Activated naive CD8-positive, alpha-beta T cell treated with anti-CD3 and anti-CD28 coated beads for 36 hours (primary cell): Measurements from ENCODE around the gene RAD51AP1. TPM values are rescaled to one million over a fixed set of nuclear protein-coding genes. Genes with fewer than 3 reads are reported as not detected.

ENCODE experiments used
- DNase-seq: peaks from one replicate; pipeline ENCODE4 v3.0.0; 2021
- H3K27ac Mint-ChIP-seq: one replicate; pipeline ENCODE4 v1.8.0; 2022; ENCODE audit warnings: mild to moderate bottlenecking, moderate library complexity, mixed read lengths
- H3K27me3 Mint-ChIP-seq: one replicate; pipeline ENCODE4 v1.8.0; 2022; ENCODE audit warnings: mild to moderate bottlenecking, mixed read lengths
- H3K36me3 Mint-ChIP-seq: one replicate; pipeline ENCODE4 v1.8.0; 2021; ENCODE audit warnings: mild to moderate bottlenecking, mixed read lengths
- H3K4me1 Mint-ChIP-seq: one replicate; pipeline ENCODE4 v1.8.0; 2021; ENCODE audit warnings: mixed read lengths
- H3K4me3 Mint-ChIP-seq: one replicate; pipeline ENCODE4 v1.8.0; 2022; ENCODE audit warnings: mild to moderate bottlenecking, moderate library complexity, mixed read lengths
- H3K9me3 Mint-ChIP-seq: one replicate; pipeline ENCODE4 v1.8.0; 2022; ENCODE audit warnings: mixed read lengths
- total RNA-seq, 2 experiments: library from RNA; stranded (reverse); gene quantifications; one replicate each; pipeline ENCODE4 v1.2.3, GENCODE V29; 2021

RAD51AP1 gene
- total RNA-seq, 2 experiments from 2014 or later, result 52.4 to 52.7 TPM

DNA sequence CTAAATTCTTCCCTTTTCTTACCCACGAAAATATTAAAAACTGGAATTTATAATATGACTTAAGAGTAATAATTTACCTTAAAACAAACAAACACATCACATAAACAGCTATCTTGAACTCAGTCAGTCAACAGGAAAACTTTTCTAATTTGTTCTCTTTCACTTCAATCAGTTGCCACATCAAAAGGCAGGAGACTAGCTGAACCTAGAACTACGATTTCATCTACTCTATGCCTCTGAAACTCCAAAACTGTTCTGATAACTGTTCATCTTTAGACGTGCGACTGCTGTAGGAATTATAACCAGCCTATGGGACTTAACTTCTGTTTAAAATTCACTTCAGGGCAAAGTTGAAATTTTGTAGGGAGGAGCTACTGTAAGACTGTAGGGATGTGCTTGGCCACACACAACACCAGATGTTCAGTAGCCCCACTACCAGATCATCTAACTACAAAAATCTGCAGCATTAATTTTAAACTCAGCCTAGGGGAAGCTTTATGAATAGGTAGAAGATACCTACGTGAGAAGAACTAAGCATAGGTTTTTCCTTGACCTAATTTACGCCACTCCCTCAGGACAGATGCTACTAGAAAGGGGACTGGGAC lies 7.6 kb upstream of the RAD51AP1 start:
- Mint-ChIP-seq H3K27me3 (no peaks in the 10 kb centered on the region), H3K27ac (no peak overlapping the region), H3K36me3 (peaks cover 1% of the 10 kb centered on the region), H3K4me1 (peaks cover 3% of the 10 kb centered on the region), H3K9me3 (no peaks in the 10 kb centered on the region), H3K4me3 (no peak overlapping the region)
- DNase-seq, result no peak

DNA sequence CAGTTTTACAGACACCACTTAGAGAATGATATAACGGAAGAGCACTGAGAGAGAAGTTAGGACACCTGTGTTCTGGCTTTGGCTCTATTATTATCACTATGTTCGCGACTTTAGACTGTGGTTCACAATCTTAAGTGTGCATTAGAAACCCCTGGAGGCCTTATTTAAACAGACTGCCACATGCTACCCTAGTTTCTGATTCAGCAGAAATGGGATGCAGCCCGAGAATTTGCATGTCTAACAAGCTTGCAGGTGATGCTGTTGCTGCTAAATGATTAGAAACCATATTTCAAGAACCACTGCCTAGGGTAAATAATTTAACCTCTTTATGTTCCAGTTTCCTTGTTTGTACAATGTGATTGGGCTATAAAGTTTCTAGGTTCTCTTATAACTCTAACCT lies 3.6 kb upstream of the RAD51AP1 start:
- Mint-ChIP-seq H3K4me3 (no peak overlapping the region), H3K9me3 (no peaks in the 10 kb centered on the region), H3K27me3 (peaks cover 3% of the 10 kb centered on the region), H3K4me1 (peaks cover 22% of the 10 kb centered on the region), H3K27ac (no peak overlapping the region), H3K36me3 (no peaks in the 10 kb centered on the region)
- no peak for DNase-seq

DNA sequence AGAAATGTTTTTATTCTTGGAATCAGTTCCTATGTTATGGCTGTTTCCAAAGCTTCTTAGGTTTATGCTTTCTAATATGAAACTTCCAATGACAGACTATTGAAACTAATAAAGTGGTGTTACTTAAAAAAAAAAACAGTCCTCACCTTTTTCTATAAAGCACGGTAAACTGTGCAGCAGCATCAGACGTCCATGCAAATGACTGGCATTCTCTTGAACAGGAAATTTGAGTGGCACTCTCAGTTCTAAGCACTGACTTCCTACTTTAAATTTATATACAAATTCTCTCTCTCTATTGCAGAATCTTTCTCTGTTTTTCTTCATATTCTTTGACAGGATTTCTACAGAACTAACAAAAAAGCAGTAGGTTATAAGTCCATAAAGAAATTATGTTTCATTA lies 2.8 kb upstream of the RAD51AP1 start:
- DNase-seq, result no peak
- Mint-ChIP-seq H3K4me1 (peaks cover 21% of the 10 kb centered on the region), H3K9me3 (no peaks in the 10 kb centered on the region), H3K27ac (no peak overlapping the region), H3K36me3 (no peaks in the 10 kb centered on the region), H3K27me3 (peaks cover 3% of the 10 kb centered on the region), H3K4me3 (no peak overlapping the region)

DNA sequence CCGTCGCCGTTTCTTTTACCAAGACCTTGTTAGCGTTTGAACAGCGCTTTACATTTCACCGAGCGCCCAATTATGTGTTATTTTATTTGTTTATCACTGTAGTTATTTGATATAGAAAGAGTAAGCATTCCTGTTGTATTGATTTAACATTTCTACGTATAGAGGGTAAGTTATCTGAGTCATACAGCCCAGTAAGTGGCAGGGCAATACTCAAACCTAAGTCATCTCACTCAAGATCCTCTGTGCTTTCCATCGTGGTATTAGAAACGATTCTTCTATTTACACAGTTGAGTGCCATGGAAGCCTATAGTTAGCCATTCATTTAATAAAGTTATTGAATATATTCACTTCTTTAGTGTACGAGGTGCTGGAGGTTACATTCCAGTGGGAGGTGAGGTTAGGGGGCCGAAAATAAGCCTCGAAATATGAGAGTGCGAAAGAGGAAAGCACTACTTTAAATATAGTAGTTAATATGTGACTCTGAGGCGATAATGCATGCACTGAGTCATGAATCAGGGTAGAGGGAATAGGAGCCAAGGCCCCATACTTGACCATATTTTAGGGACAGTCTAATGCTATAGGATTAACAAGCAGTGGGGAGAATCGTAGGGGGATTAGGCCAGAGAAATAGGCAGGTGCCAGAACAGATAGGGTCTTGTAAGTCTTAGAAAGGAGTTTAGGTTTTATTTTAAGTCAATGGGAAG lies 629 bp downstream of the RAD51AP1 start:
- H3K9me3 Mint-ChIP-seq, result no peaks in the 10 kb centered on the region
- H3K27ac Mint-ChIP-seq, result peak overlapping the region; percentile 95
- peaks cover 21% of the 10 kb centered on the region for H3K4me1 Mint-ChIP-seq
- H3K27me3 Mint-ChIP-seq, result peaks cover 3% of the 10 kb centered on the region
- peaks cover 8% of the 10 kb centered on the region for H3K36me3 Mint-ChIP-seq
- no peak for DNase-seq
- peak overlapping the region; percentile 94 for H3K4me3 Mint-ChIP-seq

DNA sequence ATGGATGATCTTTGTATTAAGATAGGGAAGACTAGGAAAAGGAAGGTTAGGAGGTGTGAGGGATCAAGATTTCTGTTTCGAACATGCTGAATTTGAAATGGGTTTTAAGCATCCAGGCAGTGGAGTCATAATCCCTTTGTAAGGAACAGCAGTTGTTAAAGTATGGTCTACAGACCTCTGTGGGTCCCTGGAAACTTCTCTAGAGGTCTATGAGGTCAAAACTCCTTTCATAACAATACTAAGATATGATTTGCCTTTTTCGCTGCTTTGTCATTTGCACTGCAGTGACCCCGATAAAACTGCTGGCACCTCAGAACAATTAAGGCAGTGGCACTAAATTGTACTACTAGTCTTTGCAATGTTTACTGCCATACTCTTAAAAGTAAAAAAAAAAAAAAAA lies 1.5 kb downstream of the RAD51AP1 start:
- H3K27ac Mint-ChIP-seq, result no peak overlapping the region
- peaks cover 14% of the 10 kb centered on the region for H3K36me3 Mint-ChIP-seq
- H3K9me3 Mint-ChIP-seq, result no peaks in the 10 kb centered on the region

DNA sequence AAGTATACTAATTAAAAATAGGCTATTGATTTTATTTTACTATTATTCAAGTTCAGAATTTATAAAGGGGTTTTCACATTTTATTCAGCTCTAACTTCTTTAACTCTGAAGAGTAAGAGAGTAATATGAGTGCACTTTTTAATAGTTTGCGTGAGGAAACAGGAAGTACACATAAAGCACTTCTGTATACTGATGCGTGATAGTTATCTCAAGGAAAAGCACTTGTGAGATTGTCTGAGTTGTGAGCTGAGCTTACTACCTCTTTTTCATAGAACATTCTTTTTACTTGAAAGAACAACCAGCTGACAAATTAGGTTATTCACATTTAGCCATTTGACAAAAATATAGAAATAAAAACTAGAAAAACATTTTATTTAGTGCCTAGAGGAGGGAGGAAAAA lies 1.9 kb downstream of the RAD51AP1 start:
- H3K4me1 Mint-ChIP-seq, result peaks cover 21% of the 10 kb centered on the region
- no peak for DNase-seq
- H3K4me3 Mint-ChIP-seq, result no peak overlapping the region
- H3K9me3 Mint-ChIP-seq, result no peaks in the 10 kb centered on the region
- H3K27me3 Mint-ChIP-seq, result peaks cover 3% of the 10 kb centered on the region
- no peak overlapping the region for H3K27ac Mint-ChIP-seq
- H3K36me3 Mint-ChIP-seq, result peaks cover 15% of the 10 kb centered on the region

More for the DNA sequence above, 1.5 kb downstream of the RAD51AP1 start:
- DNase-seq, result no peak
- Mint-ChIP-seq H3K4me3 (peak overlapping the region; percentile 94), H3K27me3 (peaks cover 3% of the 10 kb centered on the region), H3K4me1 (peaks cover 21% of the 10 kb centered on the region)

DNA sequence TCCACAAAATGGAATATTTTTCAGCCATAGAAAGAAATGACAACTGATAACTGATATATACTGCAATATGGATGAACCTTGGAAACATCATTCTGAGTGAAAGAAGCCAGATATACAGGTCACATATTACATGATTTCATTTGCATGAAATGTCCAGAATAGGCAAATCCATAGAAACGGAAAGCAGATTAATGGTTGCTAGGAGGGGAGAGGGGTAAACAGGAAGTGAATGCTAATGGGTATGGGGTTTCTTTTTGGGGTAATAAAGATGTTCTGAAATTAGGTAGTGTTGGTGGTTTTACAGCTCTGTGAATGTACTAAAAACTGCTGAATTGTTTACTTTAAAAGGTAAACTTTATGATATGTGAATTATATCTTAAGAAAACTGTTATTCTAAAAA lies 6.5 kb downstream of the RAD51AP1 start:
- Mint-ChIP-seq H3K4me1 (peaks cover under 1% of the 10 kb centered on the region), H3K9me3 (no peaks in the 10 kb centered on the region), H3K27ac (no peak overlapping the region), H3K36me3 (peaks cover 31% of the 10 kb centered on the region), H3K27me3 (no peaks in the 10 kb centered on the region), H3K4me3 (no peak overlapping the region)
- no peak for DNase-seq

DNA sequence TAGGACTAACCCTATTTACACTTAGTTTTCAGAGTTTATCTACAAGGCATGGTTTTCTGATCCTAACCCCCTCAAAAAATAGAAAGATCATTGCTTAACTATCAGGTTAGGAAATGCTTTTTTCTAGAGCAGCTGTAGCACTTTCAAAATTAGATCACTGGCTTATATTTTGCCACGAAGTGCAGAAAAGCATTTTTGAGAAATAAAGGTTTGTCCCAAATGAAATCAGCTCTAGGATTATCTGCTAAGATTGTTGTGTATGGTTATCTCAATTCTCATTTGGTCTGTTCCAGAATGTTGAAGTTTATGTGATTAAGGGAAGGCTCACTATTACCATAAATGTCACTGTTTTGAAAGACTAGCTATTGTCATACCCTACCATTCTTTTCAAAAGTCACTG lies 13.5 kb downstream of the RAD51AP1 start:
- no peak for DNase-seq
- Mint-ChIP-seq H3K27me3 (no peaks in the 10 kb centered on the region), H3K27ac (no peak overlapping the region), H3K9me3 (no peaks in the 10 kb centered on the region), H3K4me3 (no peak overlapping the region), H3K36me3 (peaks cover 23% of the 10 kb centered on the region), H3K4me1 (no peaks in the 10 kb centered on the region)

DNA sequence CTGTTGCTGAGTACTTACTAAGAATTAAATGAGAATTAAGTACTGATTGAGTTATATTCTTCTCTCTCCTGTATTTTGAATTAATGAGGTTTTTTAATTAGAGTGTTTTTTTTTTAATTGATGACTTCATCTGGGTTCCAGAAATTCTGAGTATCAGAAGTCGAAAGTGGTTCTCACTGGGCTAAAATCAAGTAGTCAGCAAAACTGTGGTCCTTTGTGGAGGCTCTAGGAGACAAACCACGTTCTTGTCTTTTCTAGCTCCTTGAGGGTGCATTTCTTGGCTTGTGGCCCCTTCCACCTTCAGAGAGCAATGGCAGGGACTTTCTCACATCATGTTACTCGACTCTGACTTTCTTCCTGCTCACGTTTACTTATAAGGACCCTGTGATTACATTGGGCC lies 15.3 kb downstream of the RAD51AP1 start:
- Mint-ChIP-seq H3K4me3 (no peak overlapping the region), H3K36me3 (peaks cover 17% of the 10 kb centered on the region), H3K27ac (no peak overlapping the region), H3K9me3 (no peaks in the 10 kb centered on the region), H3K4me1 (no peaks in the 10 kb centered on the region), H3K27me3 (no peaks in the 10 kb centered on the region)
- no peak for DNase-seq

DNA sequence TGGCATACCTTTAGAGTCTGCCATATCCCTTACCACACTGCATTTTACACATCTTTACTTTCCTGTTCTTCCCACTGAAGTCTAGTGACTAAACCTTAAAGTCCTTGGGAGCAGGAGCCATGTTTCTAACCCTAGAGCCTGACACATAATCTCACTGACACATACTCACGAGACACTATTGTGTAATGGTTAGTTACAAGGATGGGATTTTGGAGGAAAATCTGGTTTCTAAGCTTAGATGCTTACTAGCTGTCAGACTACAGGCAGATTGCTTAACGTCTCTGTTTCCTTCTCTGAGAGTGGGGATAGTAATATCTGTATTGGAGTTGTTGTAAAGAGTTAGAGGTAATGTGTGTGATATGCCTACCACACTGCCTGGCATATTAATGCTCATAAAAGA lies 17.1 kb downstream of the RAD51AP1 start:
- H3K4me3 Mint-ChIP-seq, result no peak overlapping the region
- H3K36me3 Mint-ChIP-seq, result peaks cover 9% of the 10 kb centered on the region
- H3K27ac Mint-ChIP-seq, result no peak overlapping the region
- H3K27me3 Mint-ChIP-seq, result no peaks in the 10 kb centered on the region
- DNase-seq, result no peak
- H3K9me3 Mint-ChIP-seq, result no peaks in the 10 kb centered on the region
- no peaks in the 10 kb centered on the region for H3K4me1 Mint-ChIP-seq

DNA sequence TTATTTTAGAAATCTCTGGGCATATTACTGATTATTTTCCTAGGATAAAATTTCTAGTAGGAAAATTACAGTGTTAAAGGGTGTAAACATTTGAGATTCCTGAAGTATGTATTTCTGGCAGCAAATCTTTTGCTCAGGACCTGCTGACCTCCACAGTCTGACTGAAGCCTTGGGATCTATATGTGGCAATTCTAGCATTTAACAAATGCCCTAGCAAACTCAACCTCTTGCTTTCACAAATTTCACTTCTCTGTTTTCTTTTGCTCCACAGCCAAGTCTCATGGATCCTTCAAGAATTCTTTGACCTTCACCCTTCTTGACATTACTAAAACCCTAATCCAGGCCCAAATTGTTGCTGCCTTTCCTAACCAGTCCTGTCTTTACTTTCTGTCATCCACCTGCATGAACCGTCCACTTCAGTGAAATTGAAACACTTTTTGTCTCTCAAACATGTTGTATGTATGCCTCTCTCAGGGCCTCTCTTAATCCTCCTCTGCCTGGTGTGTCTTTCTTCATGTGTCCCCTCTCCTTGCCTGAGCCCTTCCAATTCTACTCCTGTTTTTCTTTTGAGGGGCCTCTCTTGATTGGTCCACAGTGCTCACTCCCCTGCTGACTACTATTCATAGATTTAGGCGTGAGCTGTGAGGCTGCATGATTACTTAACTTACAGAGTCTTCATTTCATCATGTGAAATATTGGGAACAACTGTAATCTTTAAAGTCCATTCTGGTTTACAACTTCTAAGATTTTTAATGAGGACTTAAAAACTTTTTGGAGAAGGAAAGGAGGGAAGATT lies 18.2 kb downstream of the RAD51AP1 start:
- no peak overlapping the region for H3K4me3 Mint-ChIP-seq
- peaks cover 13% of the 10 kb centered on the region for H3K36me3 Mint-ChIP-seq
- H3K27me3 Mint-ChIP-seq, result peaks cover 4% of the 10 kb centered on the region
- H3K27ac Mint-ChIP-seq, result no peak overlapping the region
- H3K4me1 Mint-ChIP-seq, result no peaks in the 10 kb centered on the region
- no peak for DNase-seq
- H3K9me3 Mint-ChIP-seq, result no peaks in the 10 kb centered on the region

DNA sequence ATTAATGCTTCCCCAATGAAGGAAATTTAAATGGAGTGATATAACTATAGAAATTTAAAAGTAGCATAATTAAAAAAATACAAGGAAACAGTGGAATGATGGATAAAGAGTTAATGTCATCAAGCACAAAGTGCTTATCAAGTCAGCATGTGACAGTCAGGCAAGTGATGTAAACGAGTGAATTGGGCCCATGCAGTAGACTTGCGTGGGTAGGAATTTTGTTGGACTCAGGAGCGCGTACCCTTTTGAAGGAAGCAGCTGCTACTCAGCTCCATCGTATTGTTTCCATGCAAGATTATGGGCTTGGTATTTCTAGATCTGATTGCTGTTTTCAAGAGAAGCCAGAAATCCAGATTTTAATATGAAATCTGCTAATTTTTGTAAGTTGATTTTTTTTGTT lies 18.9 kb downstream of the RAD51AP1 start:
- no peak for DNase-seq
- no peaks in the 10 kb centered on the region for H3K4me1 Mint-ChIP-seq
- no peaks in the 10 kb centered on the region for H3K9me3 Mint-ChIP-seq
- H3K4me3 Mint-ChIP-seq, result no peak overlapping the region
- peaks cover 13% of the 10 kb centered on the region for H3K36me3 Mint-ChIP-seq
- H3K27me3 Mint-ChIP-seq, result peaks cover 10% of the 10 kb centered on the region
- H3K27ac Mint-ChIP-seq, result no peak overlapping the region

DNA sequence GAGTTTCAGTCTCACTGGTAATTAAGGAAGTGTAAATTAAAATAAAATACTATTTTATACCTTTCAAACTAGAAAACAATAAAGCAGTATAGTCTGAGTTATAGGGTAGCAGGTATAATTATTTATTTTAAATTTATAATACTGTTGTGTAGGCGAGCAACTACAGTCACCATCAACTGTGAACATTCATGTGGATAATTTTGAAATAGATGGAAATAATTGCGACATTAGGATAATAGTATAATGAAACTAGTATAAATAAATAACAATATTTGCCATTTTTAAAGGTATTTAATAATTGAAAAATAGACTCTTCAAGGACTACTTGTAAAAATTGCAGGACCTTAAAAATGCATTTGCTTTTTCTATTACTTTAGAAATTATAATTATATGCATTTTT lies 19.5 kb downstream of the RAD51AP1 start:
- Mint-ChIP-seq H3K9me3 (no peaks in the 10 kb centered on the region), H3K36me3 (peaks cover 14% of the 10 kb centered on the region), H3K27ac (no peak overlapping the region), H3K4me1 (no peaks in the 10 kb centered on the region), H3K27me3 (peaks cover 16% of the 10 kb centered on the region), H3K4me3 (no peak overlapping the region)
- no peak for DNase-seq

DNA sequence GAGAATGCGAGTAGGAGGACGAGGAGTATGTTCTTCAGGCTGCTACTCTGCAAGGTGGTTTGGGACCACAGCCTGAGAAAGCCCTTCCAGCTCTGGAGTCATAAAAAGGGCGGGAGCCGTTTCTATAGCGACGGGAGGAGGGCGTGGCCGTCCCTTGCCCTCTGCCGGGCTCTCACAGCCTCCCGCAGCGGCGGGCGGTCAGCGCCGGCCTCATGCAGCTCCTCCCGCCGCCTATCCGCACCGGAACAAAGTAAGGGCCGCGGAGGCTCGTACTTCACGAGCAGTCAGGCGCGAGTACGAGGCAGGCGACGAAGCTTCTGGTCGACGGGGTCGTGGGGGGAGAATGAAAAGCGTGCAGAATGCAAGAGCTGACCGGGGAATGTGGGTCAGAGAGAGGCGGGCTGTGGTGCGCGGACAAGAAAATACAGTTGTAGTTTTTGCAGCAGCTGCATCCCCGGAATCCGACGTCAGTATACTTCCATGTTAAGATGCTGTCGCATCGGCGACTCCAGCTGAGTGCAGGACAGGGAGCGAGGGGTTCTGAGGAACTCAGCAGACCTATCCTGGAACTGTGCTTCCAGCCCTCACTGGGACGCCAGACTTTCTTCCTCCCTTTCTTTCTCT lies 23.5 kb downstream of the RAD51AP1 start, which contains the start of gene DYRK4:
Gene DYRK4 (plus strand): TSS at position 175 of the 624 bp plus-strand sequence. CDS start 38 bp downstream, at position 213.
- no peak for DNase-seq
- peaks cover 30% of the 10 kb centered on the region for H3K27me3 Mint-ChIP-seq

DNA sequence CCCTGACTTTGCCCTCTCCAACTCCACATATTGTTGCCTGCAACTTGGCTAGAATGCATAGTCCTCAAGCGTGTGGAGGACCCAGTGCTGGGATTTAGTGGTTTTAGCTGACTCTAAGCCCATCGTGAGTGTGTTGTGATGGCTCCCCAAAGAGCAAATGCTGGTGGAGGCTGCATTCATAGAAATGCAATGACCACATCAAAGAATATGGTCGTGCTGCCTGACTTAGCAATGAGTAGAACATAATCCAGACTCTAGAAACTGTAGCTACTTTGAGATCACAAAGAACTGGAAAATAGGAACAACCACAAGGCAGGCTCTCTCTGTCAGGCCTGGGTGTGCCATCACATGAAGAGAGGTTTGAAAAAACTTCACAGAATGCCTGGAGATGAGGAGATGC lies 24.6 kb downstream of the RAD51AP1 start:
- H3K4me3 Mint-ChIP-seq, result no peak overlapping the region
- H3K36me3 Mint-ChIP-seq, result peaks cover 9% of the 10 kb centered on the region
- H3K4me1 Mint-ChIP-seq, result peaks cover 2% of the 10 kb centered on the region
- no peaks in the 10 kb centered on the region for H3K9me3 Mint-ChIP-seq
- no peak for DNase-seq
- peaks cover 30% of the 10 kb centered on the region for H3K27me3 Mint-ChIP-seq
- no peak overlapping the region for H3K27ac Mint-ChIP-seq

More for the DNA sequence above, 23.5 kb downstream of the RAD51AP1 start, which contains the start of gene DYRK4:
- no peaks in the 10 kb centered on the region for H3K9me3 Mint-ChIP-seq
- no peaks in the 10 kb centered on the region for H3K4me1 Mint-ChIP-seq
- no peak within 1 kb of the TSS for H3K27ac Mint-ChIP-seq
- no peak within 1 kb of the TSS for H3K4me3 Mint-ChIP-seq
- peaks cover 9% of the 10 kb centered on the region for H3K36me3 Mint-ChIP-seq
